Measurements from ENCODE around the gene MTCH1. TPM values are rescaled to one million over a fixed set of nuclear protein-coding genes. Genes with fewer than 3 reads are reported as not detected.

The MTCH1 gene
- total RNA-seq, 1 donor: 110 TPM

- peak; percentile 58 to 93 (median 85) for DNase-seq (ENCODE audit: low read depth in 2 of 3, low spot score in 2 of 3)
These were observed 32.4 kb upstream of the MTCH1 start for GRCh38 chr6:37018198-37019064.

GRCh38 chr6:37017606-37018197, 31.7 kb upstream of the MTCH1 start:
- DNase-seq (ENCODE audit: low read depth in 2 of 3, low spot score in 2 of 3): no peak

- DNase-seq (ENCODE audit: low read depth in 2 of 3, low spot score in 2 of 3): no peak
These were observed 31.0 kb upstream of the MTCH1 start for GRCh38 chr6:37016995-37017394.

GRCh38 chr6:37015532-37015931, 29.5 kb upstream of the MTCH1 start:
- no peak for DNase-seq (ENCODE audit: low read depth in 2 of 3, low spot score in 2 of 3)

GRCh38 chr6:37014667-37015066, 28.7 kb upstream of the MTCH1 start:
- no peak for DNase-seq (ENCODE audit: low read depth in 2 of 3, low spot score in 2 of 3)

GRCh38 chr6:37013516-37014491, 27.8 kb upstream of the MTCH1 start:
- DNase-seq (ENCODE audit: low read depth in 2 of 3, low spot score in 2 of 3): no peak

GRCh38 chr6:37011656-37012378, 25.8 kb upstream of the MTCH1 start:
- DNase-seq (ENCODE audit: low read depth in 2 of 3, low spot score in 2 of 3): no peak

- no peak for DNase-seq (ENCODE audit: low read depth in 2 of 3, low spot score in 2 of 3)
These were observed 24.5 kb upstream of the MTCH1 start for GRCh38 chr6:37010402-37010892.

GRCh38 chr6:37008484-37009465, 22.8 kb upstream of the MTCH1 start:
- no peak for DNase-seq (ENCODE audit: low read depth in 2 of 3, low spot score in 2 of 3)

GRCh38 chr6:37007340-37008043, 21.5 kb upstream of the MTCH1 start:
- DNase-seq (ENCODE audit: low read depth in 2 of 3, low spot score in 2 of 3): peak in 1 of 3 donors; percentile 60

GRCh38 chr6:37006793-37007339, 20.9 kb upstream of the MTCH1 start:
- no peak for DNase-seq (ENCODE audit: low read depth in 2 of 3, low spot score in 2 of 3)

GRCh38 chr6:37005827-37006567, 20.0 kb upstream of the MTCH1 start:
- DNase-seq (ENCODE audit: low read depth in 2 of 3, low spot score in 2 of 3): no peak

GRCh38 chr6:37005061-37005810, 19.2 kb upstream of the MTCH1 start, which contains the start of gene FGD2:
FGD2 (plus strand) TSS chr6:37005655; CDS start chr6:37005818, 163 bp downstream.
- DNase-seq (ENCODE audit: low read depth in 2 of 3, low spot score in 2 of 3): peak in 2 of 3 donors; percentile 63 to 81

- DNase-seq (ENCODE audit: low read depth in 2 of 3, low spot score in 2 of 3): no peak
These were observed 18.3 kb upstream of the MTCH1 start for GRCh38 chr6:37004044-37004980.

GRCh38 chr6:36999751-37000125, 13.7 kb upstream of the MTCH1 start:
- no peak for DNase-seq (ENCODE audit: low read depth in 2 of 3, low spot score in 2 of 3)
